Natural killer cell (primary cell): ENCODE data around the gene BLID. TPM values are rescaled to one million over a fixed set of nuclear protein-coding genes. Genes with fewer than 3 reads are reported as not detected.

Source experiments
- ATAC-seq, 3 donors: fragments of 150-1000 bp in 2 of 3; fragments of 200-7000 bp in 1 of 3; cut with Tn5 transposase; 1 replicate in 1 of 3; 2 replicates in 2 of 3; pipeline ENCODE4 v1.10.0; 2021; ENCODE audit warnings: mild to moderate bottlenecking in 2 of 3, moderate library complexity in 2 of 3
- DNase-seq, 2 donors: peaks; one replicate each; pipeline versions ENCODE4 v3.0.0 to v3.0.0-alpha.2; 2013 to 2021; ENCODE audit warnings: mixed read lengths in 1 of 2
- H3K27ac ChIP-seq: one replicate; pipeline ENCODE4 v1.5.1; 2013; ENCODE audit warnings: mild to moderate bottlenecking, low read length
- H3K27me3 ChIP-seq: one replicate; pipeline ENCODE4 v1.6.1; 2013; ENCODE audit warnings: low read length; ENCODE audit not compliant: control insufficient read depth, insufficient read depth
- H3K36me3 ChIP-seq: one replicate; pipeline ENCODE4 v1.6.1; 2013; ENCODE audit warnings: low read length; ENCODE audit not compliant: control insufficient read depth, insufficient read depth
- H3K4me1 ChIP-seq: one replicate; pipeline ENCODE4 v1.6.1; 2013; ENCODE audit warnings: low read length; ENCODE audit not compliant: control insufficient read depth, insufficient read depth
- H3K4me3 ChIP-seq: one replicate; pipeline ENCODE4 v1.5.1; 2013; ENCODE audit warnings: low read length
- H3K9me3 ChIP-seq: one replicate; pipeline ENCODE4 v1.6.1; 2013; ENCODE audit warnings: low read length; ENCODE audit not compliant: control insufficient read depth, insufficient read depth
- H3K27ac Mint-ChIP-seq, 2 donors: one replicate each; pipeline ENCODE4 v1.8.0; 2022; ENCODE audit warnings: mild to moderate bottlenecking in 2 of 2, mixed read lengths in 2 of 2, moderate library complexity in 1 of 2
- H3K27me3 Mint-ChIP-seq, 2 donors: one replicate each; pipeline ENCODE4 v1.8.0; 2022; ENCODE audit warnings: low read depth in 2 of 2, mixed read lengths in 2 of 2
- H3K36me3 Mint-ChIP-seq: one replicate; pipeline ENCODE4 v1.8.0; 2022; ENCODE audit warnings: mixed read lengths
- H3K4me1 Mint-ChIP-seq, 2 donors: one replicate each; pipeline ENCODE4 v1.8.0; 2022; ENCODE audit warnings: mixed read lengths in 2 of 2
- H3K4me3 Mint-ChIP-seq: one replicate; pipeline ENCODE4 v1.8.0; 2022; ENCODE audit warnings: mild to moderate bottlenecking, moderate library complexity, mixed read lengths
- H3K9me3 Mint-ChIP-seq, 2 donors: one replicate each; pipeline ENCODE4 v1.8.0; 2022; ENCODE audit warnings: mixed read lengths in 2 of 2
- WGBS: methylation state at CpG from one replicate; pipeline ENCODE4 v1.1.7; 2013; ENCODE audit warnings: missing lambda C conversion rate; ENCODE audit not compliant: insufficient coverage; 5-methylcytosine and 5-hydroxymethylcytosine counted together
- intact Hi-C: fragments of 100-400 bp; cut with micrococcal nuclease; formaldehyde crosslinking; loops from one replicate; pipeline ENCODE4 v1.14.2; 2022
- total RNA-seq, 4 donors: library from RNA; stranded (reverse); fragments of 120-200 nt in 1 of 4; gene quantifications; one replicate each; pipeline versions ENCODE4 v1.2.3 to v1.2.4, GENCODE V29; 2013 to 2022
- TF ChIP-seq, protein P1 (sequence below): fragments of 200-600 bp; IDR thresholded peaks from one replicate; pipeline ENCODE4 v1.8.0; 2022; ENCODE audit warnings: antibody characterized with exemption

The BLID gene
- total RNA-seq, 3 donors from 2014 or later (not counting 1 experiment from before 2014, with no cell fraction given) = not detected

DNA sequence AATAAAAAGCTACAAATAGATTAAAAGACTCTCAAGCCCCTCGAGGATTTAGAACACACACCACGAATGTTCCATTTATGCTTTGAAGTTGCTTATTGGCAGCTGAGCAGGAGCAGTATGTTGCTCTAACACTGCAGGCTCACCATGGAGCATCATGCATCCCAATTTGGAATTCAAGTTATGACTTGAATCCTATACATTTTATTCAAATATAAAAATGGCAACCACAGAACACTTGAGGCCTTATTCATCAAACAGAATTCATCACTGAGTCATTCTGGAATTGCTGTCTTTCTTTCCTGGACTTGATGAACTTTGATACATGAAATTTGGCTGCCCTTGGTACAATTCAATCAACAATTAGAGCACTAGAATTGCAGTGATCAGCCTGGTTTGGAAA lies 24.5 kb upstream of the BLID start:
- Mint-ChIP-seq H3K4me1 (no peaks in the 10 kb centered on the region), H3K27ac (no peak overlapping the region), H3K27me3 (peaks cover 6% of the 10 kb centered on the region in 2 donors), H3K36me3 (no peaks in the 10 kb centered on the region), H3K4me3 (no peak overlapping the region), H3K9me3 (no peaks in the 10 kb centered on the region)
- TF ChIP-seq, protein P1, sequence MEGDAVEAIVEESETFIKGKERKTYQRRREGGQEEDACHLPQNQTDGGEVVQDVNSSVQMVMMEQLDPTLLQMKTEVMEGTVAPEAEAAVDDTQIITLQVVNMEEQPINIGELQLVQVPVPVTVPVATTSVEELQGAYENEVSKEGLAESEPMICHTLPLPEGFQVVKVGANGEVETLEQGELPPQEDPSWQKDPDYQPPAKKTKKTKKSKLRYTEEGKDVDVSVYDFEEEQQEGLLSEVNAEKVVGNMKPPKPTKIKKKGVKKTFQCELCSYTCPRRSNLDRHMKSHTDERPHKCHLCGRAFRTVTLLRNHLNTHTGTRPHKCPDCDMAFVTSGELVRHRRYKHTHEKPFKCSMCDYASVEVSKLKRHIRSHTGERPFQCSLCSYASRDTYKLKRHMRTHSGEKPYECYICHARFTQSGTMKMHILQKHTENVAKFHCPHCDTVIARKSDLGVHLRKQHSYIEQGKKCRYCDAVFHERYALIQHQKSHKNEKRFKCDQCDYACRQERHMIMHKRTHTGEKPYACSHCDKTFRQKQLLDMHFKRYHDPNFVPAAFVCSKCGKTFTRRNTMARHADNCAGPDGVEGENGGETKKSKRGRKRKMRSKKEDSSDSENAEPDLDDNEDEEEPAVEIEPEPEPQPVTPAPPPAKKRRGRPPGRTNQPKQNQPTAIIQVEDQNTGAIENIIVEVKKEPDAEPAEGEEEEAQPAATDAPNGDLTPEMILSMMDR = no peak
- intact Hi-C loops = no loop called here
- no peaks in the 10 kb centered on the region for H3K36me3 ChIP-seq
- 74% methylated on average over 2 of the region's 2 CpGs for WGBS
- no peak for ATAC-seq
- H3K9me3 ChIP-seq = no peaks in the 10 kb centered on the region
- no peaks in the 10 kb centered on the region for H3K4me1 ChIP-seq
- no peak overlapping the region for H3K27ac ChIP-seq
- H3K27me3 ChIP-seq = no peaks in the 10 kb centered on the region
- H3K4me3 ChIP-seq = no peak overlapping the region
- no peak for DNase-seq

DNA sequence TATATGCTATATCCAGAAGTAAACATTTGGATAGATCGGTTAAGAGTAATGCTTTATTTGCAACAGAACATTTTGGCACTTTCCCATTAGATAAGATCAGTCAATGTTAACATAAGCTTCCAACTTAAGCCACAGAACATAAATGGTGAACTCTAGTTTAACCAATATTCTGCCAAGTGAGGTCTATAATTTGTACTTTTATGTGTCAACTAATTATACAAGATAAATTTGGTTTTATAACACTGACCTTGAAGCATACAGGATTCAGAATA lies 23.5 kb upstream of the BLID start:
- Histone ChIP-seq H3K4me1 (no peaks in the 10 kb centered on the region), H3K4me3 (no peak overlapping the region), H3K36me3 (no peaks in the 10 kb centered on the region), H3K27me3 (no peaks in the 10 kb centered on the region), H3K27ac (no peak overlapping the region), H3K9me3 (no peaks in the 10 kb centered on the region)
- Mint-ChIP-seq H3K27ac (no peak overlapping the region), H3K27me3 (peaks cover 0 to 3% of the 10 kb centered on the region in 2 donors), H3K4me3 (no peak overlapping the region), H3K4me1 (no peaks in the 10 kb centered on the region), H3K9me3 (no peaks in the 10 kb centered on the region), H3K36me3 (no peaks in the 10 kb centered on the region)
- DNase-seq = no peak
- no CpG with 5 or more reads among the region's 1 CpG for WGBS
- intact Hi-C loops = no loop called here
- ATAC-seq = no peak
- TF ChIP-seq, protein P1 = no peak

DNA sequence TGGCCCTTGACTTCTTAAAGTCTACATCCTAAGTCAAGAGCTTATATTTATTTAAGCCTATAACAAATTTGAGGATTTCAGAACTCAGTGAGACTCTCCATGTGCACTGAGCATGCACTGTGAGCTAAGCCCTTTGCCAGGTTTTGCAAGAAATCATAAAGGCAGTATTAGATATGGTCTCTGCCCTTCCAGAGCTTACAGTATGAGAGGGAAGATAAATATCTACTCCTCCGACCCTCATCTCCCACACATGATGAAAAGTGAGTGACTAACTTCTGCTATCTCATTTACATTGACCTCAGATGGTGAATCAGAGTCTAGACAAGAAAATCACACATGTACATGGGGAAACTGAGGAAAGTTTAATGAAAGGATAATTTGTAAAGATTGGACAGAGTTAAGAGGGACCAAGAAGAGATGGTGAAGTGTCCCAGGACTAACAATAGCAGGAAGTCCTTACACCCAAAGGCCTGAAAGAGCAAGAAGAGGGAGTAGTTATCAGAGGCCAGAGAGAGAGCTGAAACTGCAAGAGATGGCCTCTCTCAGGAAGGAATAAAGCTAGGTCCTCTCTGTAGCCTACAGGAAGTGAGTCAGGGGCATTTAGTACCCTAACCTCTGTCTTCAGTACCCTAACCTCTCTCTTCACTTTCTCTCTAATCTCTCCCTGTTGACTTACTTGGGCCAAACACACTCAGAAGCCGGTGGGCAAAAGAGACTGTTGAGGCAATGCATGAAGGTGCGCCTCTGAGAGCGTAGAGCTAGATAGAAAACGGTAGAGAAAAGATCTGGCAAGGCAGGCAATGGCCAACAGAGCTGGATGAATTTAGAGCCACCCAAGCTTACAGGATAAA lies 23.0 kb upstream of the BLID start:
- no peaks in the 10 kb centered on the region for H3K36me3 ChIP-seq
- H3K36me3 Mint-ChIP-seq = no peaks in the 10 kb centered on the region
- H3K4me1 ChIP-seq = no peaks in the 10 kb centered on the region
- H3K27ac Mint-ChIP-seq = no peak overlapping the region
- no peaks in the 10 kb centered on the region for H3K4me1 Mint-ChIP-seq
- intact Hi-C loops = no loop called here
- no peaks in the 10 kb centered on the region for H3K27me3 ChIP-seq
- no peaks in the 10 kb centered on the region for H3K9me3 Mint-ChIP-seq
- H3K27ac ChIP-seq = no peak overlapping the region
- no peak overlapping the region for H3K4me3 ChIP-seq
- no peak for ATAC-seq
- WGBS = 94% methylated on average over 4 of the region's 5 CpGs
- no peak overlapping the region for H3K4me3 Mint-ChIP-seq
- no peaks in the 10 kb centered on the region for H3K9me3 ChIP-seq
- TF ChIP-seq, protein P1 = no peak
- DNase-seq = no peak
- peaks cover 0 to 3% of the 10 kb centered on the region in 2 donors for H3K27me3 Mint-ChIP-seq
